HepG2 (cell line): ENCODE results near the gene KRABD2.
A peak's percentile ranks its signal among the peaks of the same experiment; 100 is the strongest.

ENCODE experiments used
- ATAC-seq: fragments of 200-7000 bp; cut with Tn5 transposase; 3 replicates; pipeline ENCODE4 v1.9.1; 2020; ENCODE audit warnings: mild to moderate bottlenecking, moderate library complexity
- BruUV-seq: library from RNA; stranded (reverse); fragments of 400-500 nt; replicated peaks from 2 replicates; lab custom pipeline; 2021; lab: Mats Ljungman, UMichigan
- CTCF ChIA-PET: fragments of 300-600 bp; formaldehyde crosslinking; extraction: SDS; loops from one replicate; lab custom pipeline; 2021; ENCODE audit warnings: low total read pairs, inconsistent platforms, low intra/inter-chr PET ratio; lab: Yijun Ruan, JAX
- POLR2A ChIA-PET: fragments of 350-600 bp; sonication (Branson Sonifier 250); formaldehyde crosslinking; loops from one replicate; lab custom pipeline; 2020; ENCODE audit warnings: antibody characterized with exemption, inconsistent platforms; lab: Yijun Ruan, JAX
- DNase-seq: peaks from one replicate; pipeline ENCODE4 v3.0.0-alpha.2; 2015; ENCODE audit warnings: low spot score
- FAIRE-seq: peaks from 3 replicates; lab custom pipeline; 2011; peaks lifted over from hg19 to GRCh38; lab: Jason Lieb, UNC
- H2AFZ ChIP-seq: one replicate; pipeline ENCODE4 v1.6.1; 2011; ENCODE audit warnings: low read length, inconsistent platforms
- H3K27ac ChIP-seq: fragments of 300-600 bp; 3 replicates; pipeline ENCODE4 v1.8.0; 2011; ENCODE audit warnings: mixed run types, mild to moderate bottlenecking, mixed read lengths, low read length, inconsistent platforms; ENCODE audit not compliant: insufficient read depth; ENCODE audit errors: extremely low read length
- H3K27me3 ChIP-seq, 2 experiments: fragments of 200-600 bp in 1 of 2; 2 replicates in 1 of 2; 3 replicates in 1 of 2; pipeline versions ENCODE4 v1.6.0 to v1.8.0; 2011; ENCODE audit warnings: low read length in 2 of 2, mild to moderate bottlenecking in 2 of 2, moderate library complexity in 2 of 2, inconsistent platforms in 1 of 2; ENCODE audit not compliant: insufficient read depth in 2 of 2, control insufficient read depth in 1 of 2
- H3K36me3 ChIP-seq, 2 experiments: fragments of 200-600 bp in 1 of 2; replicated peaks in 1 of 2; 2 replicates in 1 of 2; 3 replicates in 1 of 2; pipeline versions ENCODE4 v1.5.1 to v1.8.0; 2011; ENCODE audit warnings: low read length in 2 of 2, inconsistent platforms in 1 of 2; ENCODE audit not compliant: insufficient read depth in 2 of 2, control insufficient read depth in 1 of 2
- H3K4me1 ChIP-seq: 2 replicates; pipeline ENCODE4 v1.5.1; 2012; ENCODE audit warnings: low read length, inconsistent platforms; ENCODE audit not compliant: insufficient read depth
- H3K4me2 ChIP-seq: 2 replicates; pipeline ENCODE4 v1.6.0; 2011; ENCODE audit warnings: low read depth, low read length, inconsistent platforms
- H3K4me3 ChIP-seq, 3 experiments: fragments of 200-600 bp in 1 of 3; sonication (generic), shearing (Covaris generic) in 1 of 3; replicated peaks in 1 of 3; 2 replicates each; pipeline ENCODE4 v1.5.1; 2011 to 2016; ENCODE audit warnings: low read length in 3 of 3, inconsistent platforms in 2 of 3, low read depth in 2 of 3, mild to moderate bottlenecking in 2 of 3, control low read depth in 1 of 3, mixed read lengths in 1 of 3; ENCODE audit not compliant: insufficient read depth in 1 of 3
- H3K79me2 ChIP-seq: one replicate; pipeline ENCODE4 v1.6.1; 2011; ENCODE audit warnings: low read length, inconsistent platforms; ENCODE audit not compliant: insufficient read depth
- H3K9ac ChIP-seq: 2 replicates; pipeline ENCODE4 v1.6.0; 2011; ENCODE audit warnings: mild to moderate bottlenecking, low read depth, low read length, inconsistent platforms; ENCODE audit not compliant: insufficient read depth
- H3K9me3 ChIP-seq: 2 replicates; pipeline ENCODE4 v1.5.1; 2012; ENCODE audit warnings: mild to moderate bottlenecking, low read length
- H4K20me1 ChIP-seq: 2 replicates; pipeline ENCODE4 v1.6.0; 2011; ENCODE audit warnings: inconsistent platforms, mild to moderate bottlenecking, low read length, moderate library complexity; ENCODE audit not compliant: insufficient read depth
- AGO1 ChIP-seq: fragments of 200-400 bp; formaldehyde crosslinking; IDR thresholded peaks from 2 replicates; pipeline ENCODE4 v1.6.1; 2017; ENCODE audit warnings: mild to moderate bottlenecking, low read depth, low read length, moderate library complexity; ENCODE audit not compliant: poor library complexity, severe bottlenecking
- GTF2F1 ChIP-seq: fragments of 150-350 bp; IDR thresholded peaks from 2 replicates; pipeline ENCODE4 v1.6.1; 2014; ENCODE audit warnings: low read length
- JUND ChIP-seq: sonication (generic); formaldehyde crosslinking; IDR thresholded peaks from 2 replicates; pipeline ENCODE4 v1.8.0; 2022; ENCODE audit warnings: mild to moderate bottlenecking, missing genetic modification reagents
- KDM5B ChIP-seq: sonication (generic); formaldehyde crosslinking; IDR thresholded peaks from 2 replicates; pipeline ENCODE4 v1.4.0; 2020; ENCODE audit warnings: missing genetic modification reagents, mild to moderate bottlenecking, borderline replicate concordance
- PCBP1 ChIP-seq: fragments of 200-400 bp; formaldehyde crosslinking; IDR thresholded peaks from 2 replicates; pipeline ENCODE4 v1.6.1; 2017; ENCODE audit warnings: mild to moderate bottlenecking, low read depth, low read length, borderline replicate concordance
- RARG ChIP-seq: sonication (generic); formaldehyde crosslinking; IDR thresholded peaks from 2 replicates; pipeline ENCODE4 v1.4.0; 2020; ENCODE audit warnings: low read depth, mild to moderate bottlenecking, missing genetic modification reagents
- ZBTB3 ChIP-seq: sonication (generic); formaldehyde crosslinking; IDR thresholded peaks from 2 replicates; pipeline ENCODE4 v1.4.0; 2020; ENCODE audit warnings: low read depth, mild to moderate bottlenecking, moderate library complexity, missing genetic modification reagents, borderline replicate concordance
- ZMYM3 ChIP-seq: sonication (generic); formaldehyde crosslinking; IDR thresholded peaks from 2 replicates; pipeline ENCODE4 v1.5.1; 2020; ENCODE audit warnings: mild to moderate bottlenecking, missing genetic modification reagents
- ZNF576 ChIP-seq: sonication (generic); formaldehyde crosslinking; IDR thresholded peaks from 2 replicates; pipeline ENCODE4 v1.4.0; 2020; ENCODE audit warnings: mild to moderate bottlenecking, missing genetic modification reagents
- ZNF629 ChIP-seq: sonication (generic); formaldehyde crosslinking; conservative IDR thresholded peaks from 2 replicates; pipeline ENCODE4 v1.5.0; 2020; ENCODE audit warnings: missing genetic modification reagents
- ZNF691 ChIP-seq: sonication (generic); formaldehyde crosslinking; IDR thresholded peaks from 2 replicates; pipeline ENCODE4 v1.4.0; 2020; ENCODE audit warnings: missing genetic modification reagents, low read depth, mild to moderate bottlenecking, borderline replicate concordance
- ZXDC ChIP-seq: sonication (generic); formaldehyde crosslinking; IDR thresholded peaks from 2 replicates; pipeline ENCODE4 v1.5.0; 2020; ENCODE audit warnings: mild to moderate bottlenecking, missing genetic modification reagents
- WGBS: methylation state at CpG from one replicate; pipeline ENCODE4 v1.1.6; 2017; ENCODE audit warnings: low lambda C conversion rate; 5-methylcytosine and 5-hydroxymethylcytosine counted together
- in situ Hi-C: cut with HindIII; loops from 2 replicates; pipeline ENCODE4 v1.10.0; 2017; ENCODE audit warnings: low pct_unique_long_range_greater_than_20kb; ENCODE audit not compliant: extremely low pct_ligation_motif_present
- intact Hi-C: fragments of 100-400 bp; cut with micrococcal nuclease; formaldehyde crosslinking; loops from one replicate; pipeline ENCODE4 v1.10.0; 2022; ENCODE audit not compliant: unreplicated experiment

KRABD2 gene

GRCh38 chr17:8410883-8411238 is 34.4 kb upstream of the KRABD2 start:
- DNase-seq: no peak
- 86% methylated on average over 1 of the region's 1 CpG for WGBS
- CTCF ChIA-PET: interaction anchor here (1.3 to 1.5 kb wide), 4 partner anchors 19 to 375 kb away, joined by 3 to 10 read pairs (median 4); no protein-coding TSS in a partner anchor
- no peak overlapping the region for H3K9ac ChIP-seq
- TF ChIP-seq JUND: no peak
- TF ChIP-seq ZNF576 (CRISPR knock-in tag): no peak
- no peak for TF ChIP-seq AGO1
- TF ChIP-seq ZBTB3 (CRISPR knock-in tag): no peak
- no peak for TF ChIP-seq ZXDC (CRISPR knock-in tag)
- no peak for TF ChIP-seq ZNF691
- 0 out of 2 replicates have a peak, but pooled peaks have one; percentile 23 for TF ChIP-seq ZMYM3
- TF ChIP-seq PCBP1: no peak
- no peak for TF ChIP-seq GTF2F1
- TF ChIP-seq KDM5B (CRISPR knock-in tag): no peak
- peak; percentile 92 for TF ChIP-seq ZNF629
- no peak for TF ChIP-seq RARG
- TF ChIP-seq, all 625 proteins: peak for 2
- H3K27me3 ChIP-seq: no peaks in the 10 kb centered on the region
- in situ Hi-C loops: loop anchor here (5.0 kb wide), 1 partner anchor 36 kb away; no protein-coding TSS in a partner anchor
- no peaks in the 10 kb centered on the region for H3K79me2 ChIP-seq
- POLR2A ChIA-PET: interaction anchor here (1.0 to 1.5 kb wide), 3 partner anchors 9 to 25 kb away, joined by 3 to 7 read pairs (median 5); partner anchors contain the start of gene NDEL1
- no peak overlapping the region for H3K4me3 ChIP-seq
- no peak overlapping the region for H3K27ac ChIP-seq
- ATAC-seq: no peak
- FAIRE-seq: no peak
- no peaks in the 10 kb centered on the region for H3K36me3 ChIP-seq
- H3K9me3 ChIP-seq: no peaks in the 10 kb centered on the region
- intact Hi-C loops: loop anchor here (5.0 kb wide), 1 partner anchor 36 kb away; no protein-coding TSS in a partner anchor
- no peaks in the 10 kb centered on the region for H4K20me1 ChIP-seq
- H3K4me1 ChIP-seq: peaks cover 58% of the 10 kb centered on the region
- no TSS peak for BruUV-seq
- H2AFZ ChIP-seq: no peak overlapping the region
- H3K4me2 ChIP-seq: no peak overlapping the region
